ENCODE results near the gene VAPB. TPM values are rescaled to one million over a fixed set of nuclear protein-coding genes. Genes with fewer than 3 reads are reported as not detected.
"Not testable (repeated sequence)": the region's sequence is repeated elsewhere in the genome, so short reads cannot be mapped to it uniquely, and the experiment has no call there.

VAPB gene
- total RNA-seq, 1 experiment from 2014 or later = 65.1 TPM

DNA sequence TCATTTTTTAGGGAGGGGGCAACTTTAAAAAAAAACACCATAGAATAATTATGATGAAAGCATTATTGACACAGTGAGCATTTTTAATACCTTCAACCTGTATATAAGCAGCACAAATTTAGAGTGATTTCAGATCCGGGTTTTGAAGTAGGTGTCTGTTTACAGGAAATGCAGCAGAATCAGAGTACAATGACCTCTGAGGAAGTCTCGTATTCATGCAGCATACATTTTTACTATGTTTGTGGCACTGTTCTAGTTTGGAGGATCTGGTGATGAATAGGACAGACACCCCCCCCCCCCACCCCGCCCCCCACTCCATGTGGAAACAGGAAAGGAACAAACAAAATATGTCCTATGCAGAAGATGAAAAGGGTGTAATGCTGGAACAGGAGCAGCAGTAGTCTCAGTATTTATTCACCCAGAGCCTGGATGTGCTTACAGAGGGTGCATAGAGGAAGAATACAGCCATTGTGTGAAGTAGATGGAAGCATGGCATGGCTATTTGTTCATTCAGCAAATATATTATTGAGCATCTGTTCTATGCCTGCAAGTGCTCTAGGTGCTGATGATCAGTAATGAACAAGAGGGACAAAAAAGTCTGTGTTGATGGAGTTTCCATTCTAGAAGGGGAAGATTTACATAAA, 19.7 kb downstream of the VAPB start:
- no peak overlapping the region for H3K18ac ChIP-seq (ENCODE audit: insufficient read length, low read depth, low read length)
- H3K27ac ChIP-seq (ENCODE audit: insufficient read length, low read depth, low read length) = no peak overlapping the region
- peak overlapping the region; percentile 25 for H3K4me2 ChIP-seq (ENCODE audit: insufficient read depth, insufficient read length, low read length)
- no peak overlapping the region for H3K14ac ChIP-seq (ENCODE audit: insufficient read depth, low read length)
- Mint-ChIP-seq H3K27me3 (ENCODE audit: low read depth) (no peaks in the 10 kb centered on the region), H3K4me3 (no peak overlapping the region), H3K36me3 (ENCODE audit: insufficient read depth in 1 of 3, low read depth in 3 of 3) (peaks cover 5 to 9% (median 6%) of the 10 kb centered on the region in 3 experiments; a peak in 6 of 7 replicates), H3K4me1 (peaks cover 26 to 29% of the 10 kb centered on the region in 2 experiments), H3K9me3 (peaks cover 0 to 10% of the 10 kb centered on the region in 2 experiments; a peak in 4 of 5 replicates), H3K27ac (peak overlapping the region in 1 of 3 experiments; percentile 26; a peak in 3 of 7 replicates)
- H3K79me1 ChIP-seq (ENCODE audit: insufficient read depth, low read depth, low read length, poor library complexity, severe bottlenecking) = no peaks in the 10 kb centered on the region
- H3K9ac ChIP-seq (ENCODE audit: extremely low read depth, insufficient read length, low read length) = no peak overlapping the region
- no peak overlapping the region for H4K91ac ChIP-seq (ENCODE audit: insufficient read length, low read depth, low read length)
- H4K5ac ChIP-seq (ENCODE audit: insufficient read length, low read depth, low read length) = no peak overlapping the region
- no peak overlapping the region for H3T11ph ChIP-seq (ENCODE audit: low read length)
- H2BK15ac ChIP-seq (ENCODE audit: low read depth, low read length) = no peak overlapping the region
- H4K20me1 ChIP-seq (ENCODE audit: control insufficient read depth, insufficient read depth, insufficient read length) = no peaks in the 10 kb centered on the region
- H3K9me3 ChIP-seq (ENCODE audit: control insufficient read depth, low read depth, low read length) = no peaks in the 10 kb centered on the region
- WGBS (ENCODE audit: extremely low coverage, insufficient read length, low lambda C conversion rate) = no CpG with 5 or more reads among the region's 3 CpGs
- H2AK5ac ChIP-seq (ENCODE audit: insufficient read length, low read length) = no peak overlapping the region
- peaks cover 21% of the 10 kb centered on the region for H3K79me2 ChIP-seq (ENCODE audit: insufficient read depth, low read length)
- no peak overlapping the region for H4K8ac ChIP-seq (replicated peaks; ENCODE audit: insufficient read length, low read depth, low read length)
- no peak overlapping the region for H3K56ac ChIP-seq (ENCODE audit: insufficient read length, low read depth, low read length)
- no peak overlapping the region for H3K4ac ChIP-seq (ENCODE audit: low read depth, low read length)
- H3K4me1 ChIP-seq (ENCODE audit: insufficient read depth, low read length) = peaks cover 7% of the 10 kb centered on the region; the same call in 1 of the 2 replicates
- no peak overlapping the region for H2BK12ac ChIP-seq (ENCODE audit: insufficient read length, low read depth, low read length)
- TF ChIP-seq, protein P1, sequence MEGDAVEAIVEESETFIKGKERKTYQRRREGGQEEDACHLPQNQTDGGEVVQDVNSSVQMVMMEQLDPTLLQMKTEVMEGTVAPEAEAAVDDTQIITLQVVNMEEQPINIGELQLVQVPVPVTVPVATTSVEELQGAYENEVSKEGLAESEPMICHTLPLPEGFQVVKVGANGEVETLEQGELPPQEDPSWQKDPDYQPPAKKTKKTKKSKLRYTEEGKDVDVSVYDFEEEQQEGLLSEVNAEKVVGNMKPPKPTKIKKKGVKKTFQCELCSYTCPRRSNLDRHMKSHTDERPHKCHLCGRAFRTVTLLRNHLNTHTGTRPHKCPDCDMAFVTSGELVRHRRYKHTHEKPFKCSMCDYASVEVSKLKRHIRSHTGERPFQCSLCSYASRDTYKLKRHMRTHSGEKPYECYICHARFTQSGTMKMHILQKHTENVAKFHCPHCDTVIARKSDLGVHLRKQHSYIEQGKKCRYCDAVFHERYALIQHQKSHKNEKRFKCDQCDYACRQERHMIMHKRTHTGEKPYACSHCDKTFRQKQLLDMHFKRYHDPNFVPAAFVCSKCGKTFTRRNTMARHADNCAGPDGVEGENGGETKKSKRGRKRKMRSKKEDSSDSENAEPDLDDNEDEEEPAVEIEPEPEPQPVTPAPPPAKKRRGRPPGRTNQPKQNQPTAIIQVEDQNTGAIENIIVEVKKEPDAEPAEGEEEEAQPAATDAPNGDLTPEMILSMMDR (conservative IDR thresholded peaks at IDR 0.05) = no peak
- no peak overlapping the region for H2BK20ac ChIP-seq (ENCODE audit: low read depth, low read length, poor library complexity, severe bottlenecking)
- no peaks in the 10 kb centered on the region for H3K27me3 ChIP-seq (ENCODE audit: insufficient read depth, low read length)
- H3K23ac ChIP-seq (ENCODE audit: insufficient read length, low read depth, low read length) = no peak overlapping the region
- H2BK120ac ChIP-seq (ENCODE audit: low read depth, low read length, poor library complexity, severe bottlenecking) = no peak overlapping the region
- no peak overlapping the region for H2BK5ac ChIP-seq (ENCODE audit: insufficient read length, low read length)
- no peak overlapping the region for H2AFZ ChIP-seq (ENCODE audit: low read length)
- DNase-seq = no peak
- no peaks in the 10 kb centered on the region for H3K23me2 ChIP-seq (ENCODE audit: insufficient read length, low read depth, low read length, poor library complexity, severe bottlenecking)

DNA sequence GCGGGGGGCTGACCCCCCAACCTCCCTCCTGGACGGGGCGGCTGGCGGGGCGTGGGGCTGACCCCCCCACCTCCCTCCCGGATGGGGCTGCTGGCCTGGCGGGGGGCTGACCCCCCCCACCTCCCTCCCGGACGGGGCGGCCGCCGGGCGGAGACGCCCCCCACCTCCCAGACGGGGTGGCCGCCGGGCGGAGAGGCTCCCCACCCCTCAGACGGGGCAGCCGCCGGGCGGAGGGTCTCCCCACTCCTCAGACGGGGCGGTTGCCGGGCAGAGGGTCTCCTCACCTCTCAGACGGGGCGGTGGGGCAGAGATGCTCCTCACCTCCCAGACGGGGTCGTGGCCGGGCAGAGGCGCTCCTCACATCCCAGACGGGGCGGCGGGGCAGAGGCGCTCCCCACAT, 25.2 kb downstream of the VAPB start:
- not testable (repeated sequence) for H4K91ac ChIP-seq (ENCODE audit: insufficient read length, low read depth, low read length); H3K27ac Mint-ChIP-seq; H3K79me2 ChIP-seq (ENCODE audit: insufficient read depth, low read length); H2BK120ac ChIP-seq (ENCODE audit: low read depth, low read length, poor library complexity, severe bottlenecking); H3K4me2 ChIP-seq (ENCODE audit: insufficient read depth, insufficient read length, low read length); H3K14ac ChIP-seq (ENCODE audit: insufficient read depth, low read length); H3K27me3 Mint-ChIP-seq (ENCODE audit: low read depth); H3K4me1 ChIP-seq (ENCODE audit: insufficient read depth, low read length); H3K27me3 ChIP-seq (ENCODE audit: insufficient read depth, low read length); H4K20me1 ChIP-seq (ENCODE audit: control insufficient read depth, insufficient read depth, insufficient read length); H2AFZ ChIP-seq (ENCODE audit: low read length); H2BK15ac ChIP-seq (ENCODE audit: low read depth, low read length); H3K79me1 ChIP-seq (ENCODE audit: insufficient read depth, low read depth, low read length, poor library complexity, severe bottlenecking); H3K4me3 Mint-ChIP-seq; H4K5ac ChIP-seq (ENCODE audit: insufficient read length, low read depth, low read length); H2AK5ac ChIP-seq (ENCODE audit: insufficient read length, low read length); H3K4ac ChIP-seq (ENCODE audit: low read depth, low read length); H3K27ac ChIP-seq (ENCODE audit: insufficient read length, low read depth, low read length); H3K18ac ChIP-seq (ENCODE audit: insufficient read length, low read depth, low read length); H3K9me3 ChIP-seq (ENCODE audit: control insufficient read depth, low read depth, low read length); H3K23ac ChIP-seq (ENCODE audit: insufficient read length, low read depth, low read length); H2BK20ac ChIP-seq (ENCODE audit: low read depth, low read length, poor library complexity, severe bottlenecking); H3K9ac ChIP-seq (ENCODE audit: extremely low read depth, insufficient read length, low read length); H3T11ph ChIP-seq (ENCODE audit: low read length); H2BK5ac ChIP-seq (ENCODE audit: insufficient read length, low read length); H3K23me2 ChIP-seq (ENCODE audit: insufficient read length, low read depth, low read length, poor library complexity, severe bottlenecking); H3K56ac ChIP-seq (ENCODE audit: insufficient read length, low read depth, low read length); H2BK12ac ChIP-seq (ENCODE audit: insufficient read length, low read depth, low read length); H4K8ac ChIP-seq (replicated peaks; ENCODE audit: insufficient read length, low read depth, low read length); DNase-seq
- WGBS (ENCODE audit: extremely low coverage, insufficient read length, low lambda C conversion rate) = no CpG with 5 or more reads among the region's 35 CpGs
- peaks cover 14 to 26% (median 16%) of the 10 kb centered on the region in 3 experiments for H3K36me3 Mint-ChIP-seq (ENCODE audit: insufficient read depth in 1 of 3, low read depth in 3 of 3)
- H3K9me3 Mint-ChIP-seq = peaks cover 6 to 16% of the 10 kb centered on the region in 2 experiments
- H3K4me1 Mint-ChIP-seq = peaks cover 40 to 48% of the 10 kb centered on the region in 2 experiments
